SK-N-SH (cell line): ENCODE measurements around the gene RHBDL1. TPM values are rescaled to one million over a fixed set of nuclear protein-coding genes. Genes with fewer than 3 reads are reported as not detected.

Source experiments
- CTCF ChIA-PET: fragments of 300-600, 350-600 bp; formaldehyde crosslinking; extraction: SDS; loops from one replicate; lab custom pipeline; 2021; lab: Yijun Ruan, JAX
- POLR2A ChIA-PET: fragments of 350-600 bp; sonication (Branson Sonifier 250); formaldehyde crosslinking; extraction: SDS; loops from one replicate; lab custom pipeline; 2020; ENCODE audit warnings: antibody characterized with exemption, inconsistent platforms; lab: Yijun Ruan, JAX
- DNase-seq: peaks from one replicate; pipeline ENCODE4 v3.0.0; 2012
- H2AFZ ChIP-seq: fragments of 200-600 bp; sonication (generic); 2 replicates; pipeline ENCODE4 v1.8.1; 2016; ENCODE audit warnings: antibody characterized with exemption, mild to moderate bottlenecking, low read depth
- H3F3A ChIP-seq: fragments of 200-600 bp; sonication (generic); replicated peaks from 2 replicates; pipeline ENCODE3; 2016; ENCODE audit warnings: antibody characterized with exemption, mild to moderate bottlenecking; ENCODE audit not compliant: insufficient read depth
- H3K27ac ChIP-seq, 2 experiments: fragments of 200-500 bp in 1 of 2; fragments of 200-600 bp in 1 of 2; sonication (Bioruptor generic) in 1 of 2; sonication (generic), shearing (Covaris generic) in 1 of 2; 2 replicates each; pipeline versions ENCODE4 v1.5.1 to v1.6.1; 2014 to 2016; ENCODE audit warnings: low read depth in 2 of 2, inconsistent platforms in 1 of 2, low read length in 1 of 2, mild to moderate bottlenecking in 1 of 2, mixed read lengths in 1 of 2
- H3K27me3 ChIP-seq: fragments of 200-600 bp; sonication (generic), shearing (Covaris generic); 2 replicates; pipeline ENCODE4 v1.6.1; 2016; ENCODE audit warnings: mixed run types; ENCODE audit not compliant: insufficient read depth
- H3K36me3 ChIP-seq, 2 experiments: fragments of 200-500 bp in 1 of 2; fragments of 200-600 bp in 1 of 2; sonication (Bioruptor generic) in 1 of 2; sonication (generic) in 1 of 2; replicated peaks in 1 of 2; 2 replicates each; pipeline versions ENCODE3 to v1.5.1; 2014 to 2016; ENCODE audit warnings: low read length in 1 of 2, mild to moderate bottlenecking in 1 of 2; ENCODE audit not compliant: insufficient read depth in 2 of 2, control insufficient read depth in 1 of 2
- H3K4me1 ChIP-seq, 2 experiments: fragments of 200-500 bp in 1 of 2; fragments of 200-600 bp in 1 of 2; sonication (Bioruptor generic) in 1 of 2; sonication (generic), shearing (Covaris generic) in 1 of 2; 2 replicates each; pipeline versions ENCODE4 v1.5.1 to v1.6.1; 2014 to 2016; ENCODE audit warnings: low read depth in 1 of 2, low read length in 1 of 2, mixed run types in 1 of 2; ENCODE audit not compliant: insufficient read depth in 2 of 2, control insufficient read depth in 1 of 2
- H3K4me2 ChIP-seq: fragments of 200-600 bp; sonication (generic), shearing (Covaris generic); 2 replicates; pipeline ENCODE4 v1.6.1; 2017; ENCODE audit warnings: mixed run types
- H3K4me3 ChIP-seq, 2 experiments: fragments of 200-500 bp in 1 of 2; fragments of 200-600 bp in 1 of 2; sonication (Bioruptor generic) in 1 of 2; sonication (generic), shearing (Covaris generic) in 1 of 2; 2 replicates each; pipeline versions ENCODE4 v1.5.1 to v1.8.1; 2014 to 2016; ENCODE audit warnings: low read depth in 2 of 2, inconsistent platforms in 1 of 2, low read length in 1 of 2, mild to moderate bottlenecking in 1 of 2, mixed read lengths in 1 of 2, moderate library complexity in 1 of 2
- H3K79me2 ChIP-seq: fragments of 200-600 bp; sonication (generic); 2 replicates; pipeline ENCODE4 v1.8.1; 2017; ENCODE audit warnings: mild to moderate bottlenecking; ENCODE audit not compliant: insufficient read depth
- H3K9ac ChIP-seq: fragments of 200-600 bp; sonication (generic); 2 replicates; pipeline ENCODE4 v1.6.1; 2017; ENCODE audit warnings: mixed run types
- H3K9me2 ChIP-seq: fragments of 200-600 bp; sonication (generic); 2 replicates; pipeline ENCODE4 v1.6.1; 2017; ENCODE audit warnings: mixed run types
- H3K9me3 ChIP-seq: fragments of 200-600 bp; sonication (generic); 2 replicates; pipeline ENCODE4 v1.6.1; 2017; ENCODE audit warnings: mixed run types, mild to moderate bottlenecking, moderate library complexity
- H4K20me1 ChIP-seq: fragments of 200-600 bp; sonication (generic); 2 replicates; pipeline ENCODE4 v1.6.1; 2017; ENCODE audit warnings: mild to moderate bottlenecking, mixed run types; ENCODE audit not compliant: insufficient read depth
- ELF1 ChIP-seq: IDR thresholded peaks from 2 replicates; pipeline ENCODE4 v1.4.0; 2012
- EP300 ChIP-seq, 2 experiments: IDR thresholded peaks; 2 replicates each; pipeline versions ENCODE4 v1.4.0 to v1.6.1; 2012; ENCODE audit warnings: borderline replicate concordance in 1 of 2, low read depth in 1 of 2, low read length in 1 of 2
- EZH2phosphoT487 ChIP-seq: fragments of 200-600 bp; sonication (generic); IDR thresholded peaks from 2 replicates; pipeline ENCODE4 v1.6.1; 2017; ENCODE audit warnings: low read depth, mixed run types, mild to moderate bottlenecking, antibody characterized with exemption, moderate library complexity, borderline replicate concordance
- FOSL2 ChIP-seq: IDR thresholded peaks from 2 replicates; pipeline ENCODE4 v1.4.0; 2012; ENCODE audit warnings: low read depth, mild to moderate bottlenecking, moderate library complexity, borderline replicate concordance
- FOXM1 ChIP-seq: IDR thresholded peaks from 2 replicates; pipeline ENCODE4 v1.4.0; 2012; ENCODE audit warnings: low read depth, mild to moderate bottlenecking
- GABPA ChIP-seq: IDR thresholded peaks from 2 replicates; pipeline ENCODE4 v1.4.0; 2012; ENCODE audit warnings: low read depth, mild to moderate bottlenecking
- IRF3 ChIP-seq: fragments of 150-350 bp; IDR thresholded peaks from 2 replicates; pipeline ENCODE4 v1.6.1; 2016; ENCODE audit warnings: mild to moderate bottlenecking, low read depth, low read length
- JUND ChIP-seq: IDR thresholded peaks from 2 replicates; pipeline ENCODE4 v1.4.0; 2012
- NFIC ChIP-seq: IDR thresholded peaks from 2 replicates; pipeline ENCODE4 v1.4.0; 2012; ENCODE audit warnings: borderline replicate concordance
- POLR2AphosphoS5 ChIP-seq: IDR thresholded peaks from 2 replicates; pipeline ENCODE4 v1.6.1; 2012; ENCODE audit warnings: low read depth, low read length
- RAD21 ChIP-seq: IDR thresholded peaks from 2 replicates; pipeline ENCODE4 v1.6.1; 2012; ENCODE audit warnings: mild to moderate bottlenecking, low read length
- RFX5 ChIP-seq: IDR thresholded peaks from 2 replicates; pipeline ENCODE4 v1.6.1; 2012; ENCODE audit warnings: mild to moderate bottlenecking, improper control_type of control experiment, low read length
- SIN3A ChIP-seq: IDR thresholded peaks from 2 replicates; pipeline ENCODE4 v1.6.1; 2012; ENCODE audit warnings: low read depth, mild to moderate bottlenecking, low read length, moderate library complexity, borderline replicate concordance
- SMC3 ChIP-seq: IDR thresholded peaks from 2 replicates; pipeline ENCODE4 v1.6.1; 2012; ENCODE audit warnings: low read depth, low read length, improper control_type of control experiment
- TAF1 ChIP-seq: IDR thresholded peaks from 2 replicates; pipeline ENCODE4 v1.6.1; 2012; ENCODE audit warnings: low read depth, mild to moderate bottlenecking, low read length, moderate library complexity, borderline replicate concordance
- WGBS: methylation state at CpG from one replicate; pipeline ENCODE4 v1.1.6; 2017; ENCODE audit warnings: low lambda C conversion rate; 5-methylcytosine and 5-hydroxymethylcytosine counted together
- polyA plus RNA-seq, 3 experiments: library from polyadenylated mRNA; depleted of rRNA; stranded (reverse); fragments of >200 nt; gene quantifications; 2 replicates each; pipeline ENCODE4 v1.2.3, GENCODE V29; 2012
- TF ChIP-seq, protein P1 (sequence below): IDR thresholded peaks from 2 replicates; pipeline ENCODE4; 2012

RHBDL1 gene
- polyA plus RNA-seq, 1 of the 3 experiments (the other 2 are of a cell fraction) = 4.1 TPM

GRCh38 chr16:632486-633335 lies 42.8 kb upstream of the RHBDL1 start:
- Histone ChIP-seq H3K9me2 (no peaks in the 10 kb centered on the region), H3K9ac (no peak overlapping the region), H2AFZ (no peak overlapping the region), H3K36me3 (peaks cover 0 to 16% of the 10 kb centered on the region in 2 experiments), H3K27me3 (no peaks in the 10 kb centered on the region), H3K4me2 (no peak overlapping the region), H3K79me2 (peaks cover 12% of the 10 kb centered on the region; the same call in 1 of the 2 replicates), H3F3A (no peaks in the 10 kb centered on the region), H3K4me1 (peaks cover 0 to 42% of the 10 kb centered on the region in 2 experiments; a peak in 1 of 4 replicates), H3K4me3 (no peak overlapping the region), H4K20me1 (no peaks in the 10 kb centered on the region; the same call in 1 of the 2 replicates), H3K27ac (no peak overlapping the region), H3K9me3 (no peaks in the 10 kb centered on the region)
- 97% methylated on average over 24 of the region's 67 CpGs for WGBS
- DNase-seq = no peak
- POLR2A ChIA-PET = no interaction called here
- CTCF ChIA-PET = interaction anchor here (0.6 kb wide), 1 partner anchor 30 kb away, joined by 3 read pairs; no protein-coding TSS in a partner anchor
- TF ChIP-seq RAD21 = no peak

GRCh38 chr16:633336-634050 lies 42.0 kb upstream of the RHBDL1 start:
- H3K9ac ChIP-seq = no peak overlapping the region
- H3K4me3 ChIP-seq = no peak overlapping the region
- peaks cover 0 to 49% of the 10 kb centered on the region in 2 experiments; a peak in 1 of 4 replicates for H3K4me1 ChIP-seq
- 98% methylated on average over 21 of the region's 74 CpGs for WGBS
- H2AFZ ChIP-seq = no peak overlapping the region
- CTCF ChIA-PET = interaction anchor here (0.6 kb wide), 1 partner anchor 31 kb away, joined by 3 read pairs; no protein-coding TSS in a partner anchor
- POLR2A ChIA-PET = no interaction called here
- H3K9me2 ChIP-seq = no peaks in the 10 kb centered on the region
- H3K9me3 ChIP-seq = no peaks in the 10 kb centered on the region
- no peaks in the 10 kb centered on the region for H3F3A ChIP-seq
- H3K27ac ChIP-seq = no peak overlapping the region
- no peak for DNase-seq
- peaks cover 0 to 16% of the 10 kb centered on the region in 2 experiments for H3K36me3 ChIP-seq
- no peak overlapping the region for H3K4me2 ChIP-seq
- no peak for TF ChIP-seq FOSL2
- no peak for TF ChIP-seq ELF1
- no peak for TF ChIP-seq NFIC
- no peak for TF ChIP-seq EZH2phosphoT487
- no peak for TF ChIP-seq RFX5
- TF ChIP-seq JUND = no peak
- peaks cover 12% of the 10 kb centered on the region; the same call in 1 of the 2 replicates for H3K79me2 ChIP-seq
- H4K20me1 ChIP-seq = no peaks in the 10 kb centered on the region; the same call in 1 of the 2 replicates
- H3K27me3 ChIP-seq = no peaks in the 10 kb centered on the region

GRCh38 chr16:634051-634670 lies 41.3 kb upstream of the RHBDL1 start:
- Histone ChIP-seq H3F3A (peaks cover 5% of the 10 kb centered on the region), H3K4me2 (no peak overlapping the region), H3K4me3 (no peak overlapping the region), H3K9ac (no peak overlapping the region), H4K20me1 (no peaks in the 10 kb centered on the region; the same call in 1 of the 2 replicates), H3K27ac (no peak overlapping the region), H3K9me2 (no peaks in the 10 kb centered on the region), H3K27me3 (no peaks in the 10 kb centered on the region), H2AFZ (no peak overlapping the region), H3K79me2 (peaks cover 12% of the 10 kb centered on the region; the same call in 1 of the 2 replicates), H3K4me1 (peaks cover 0 to 49% of the 10 kb centered on the region in 2 experiments; a peak in 1 of 4 replicates), H3K9me3 (no peaks in the 10 kb centered on the region), H3K36me3 (peaks cover 0 to 16% of the 10 kb centered on the region in 2 experiments)
- TF ChIP-seq EP300 (IDR thresholded peaks at IDR 0.05; ENCODE audit: borderline replicate concordance in 1 of 2, low read depth in 1 of 2, low read length in 1 of 2) (no peak), FOSL2 (no peak), TAF1 (no peak), IRF3 (no peak), SIN3A (no peak), SMC3 (no peak), POLR2AphosphoS5 (no peak), ELF1 (no peak), EZH2phosphoT487 (no peak), FOXM1 (no peak), GABPA (no peak)
- TF ChIP-seq, protein P1, sequence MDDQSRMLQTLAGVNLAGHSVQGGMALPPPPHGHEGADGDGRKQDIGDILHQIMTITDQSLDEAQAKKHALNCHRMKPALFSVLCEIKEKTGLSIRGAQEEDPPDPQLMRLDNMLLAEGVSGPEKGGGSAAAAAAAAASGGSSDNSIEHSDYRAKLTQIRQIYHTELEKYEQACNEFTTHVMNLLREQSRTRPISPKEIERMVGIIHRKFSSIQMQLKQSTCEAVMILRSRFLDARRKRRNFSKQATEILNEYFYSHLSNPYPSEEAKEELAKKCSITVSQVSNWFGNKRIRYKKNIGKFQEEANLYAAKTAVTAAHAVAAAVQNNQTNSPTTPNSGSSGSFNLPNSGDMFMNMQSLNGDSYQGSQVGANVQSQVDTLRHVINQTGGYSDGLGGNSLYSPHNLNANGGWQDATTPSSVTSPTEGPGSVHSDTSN = no peak
- POLR2A ChIA-PET = no interaction called here
- no peak for DNase-seq
- WGBS = 95% methylated on average over 11 of the region's 22 CpGs
- CTCF ChIA-PET = interaction anchor here (1.4 kb wide), 1 partner anchor 49 kb away, joined by 5 read pairs; no protein-coding TSS in a partner anchor
